HG02885 (cell line): ENCODE measurements around the gene CISH.

ENCODE experiments used
- ATAC-seq: cut with Tn5 transposase; IDR thresholded peaks from one replicate; pipeline ENCODE4 v1.9.1; 2021; ENCODE audit warnings: mild to moderate bottlenecking; ENCODE audit not compliant: unreplicated experiment, poor library complexity

Gene CISH

GRCh38 chr3:50639055-50639494 lies 27.5 kb upstream of the CISH start:
- ATAC-seq: no peak

- ATAC-seq: no peak
Observed at GRCh38 chr3:50637945-50638344, 26.4 kb upstream of the CISH start.

- no peak for ATAC-seq
Observed at GRCh38 chr3:50637011-50637410, 25.4 kb upstream of the CISH start.

- ATAC-seq: no peak
Observed at GRCh38 chr3:50635066-50635465, 23.5 kb upstream of the CISH start.

GRCh38 chr3:50633230-50633790 lies 21.7 kb upstream of the CISH start:
- ATAC-seq: no peak

GRCh38 chr3:50632450-50632849 lies 20.9 kb upstream of the CISH start:
- ATAC-seq: peak; percentile 38

- ATAC-seq: no peak
Observed at GRCh38 chr3:50630877-50631276, 19.3 kb upstream of the CISH start.

- no peak for ATAC-seq
Observed at GRCh38 chr3:50630394-50630793, 18.8 kb upstream of the CISH start.

GRCh38 chr3:50628601-50629000 lies 17.0 kb upstream of the CISH start:
- no peak for ATAC-seq

- ATAC-seq: no peak
Observed at GRCh38 chr3:50627407-50628051, 16.0 kb upstream of the CISH start.

- ATAC-seq: no peak
Observed at GRCh38 chr3:50626401-50626800, 14.8 kb upstream of the CISH start.

GRCh38 chr3:50625231-50626182 lies 13.9 kb upstream of the CISH start:
- no peak for ATAC-seq

GRCh38 chr3:50624634-50625033 lies 13.1 kb upstream of the CISH start:
- no peak for ATAC-seq

- peak; percentile 52 for ATAC-seq
Observed at GRCh38 chr3:50623840-50624474, 12.4 kb upstream of the CISH start.

GRCh38 chr3:50622881-50623280 lies 11.3 kb upstream of the CISH start:
- ATAC-seq: no peak

- no peak for ATAC-seq
Observed at GRCh38 chr3:50620820-50621219, 9.2 kb upstream of the CISH start.

- no peak for ATAC-seq
Observed at GRCh38 chr3:50620420-50620819, 8.8 kb upstream of the CISH start.

GRCh38 chr3:50617911-50618481 lies 6.4 kb upstream of the CISH start:
- no peak for ATAC-seq

- peak; percentile 21 for ATAC-seq
Observed at GRCh38 chr3:50617096-50617791, 5.7 kb upstream of the CISH start, which contains the start of gene MAPKAPK3. MAPKAPK3 (plus strand) TSS chr3:50617151; CDS start chr3:50617566, 415 bp downstream.

- peak; percentile 71 for ATAC-seq
Observed at GRCh38 chr3:50616770-50617095, 5.2 kb upstream of the CISH start.
